C1 segment of cervical spinal cord (tissue), 14 donors: ENCODE results near the gene RGS1.

Source experiments
- DNase-seq, 14 donors: peaks; one replicate each; lab custom pipeline; 2025; lab: John Stamatoyannopoulos, UW

RGS1 gene

DNA sequence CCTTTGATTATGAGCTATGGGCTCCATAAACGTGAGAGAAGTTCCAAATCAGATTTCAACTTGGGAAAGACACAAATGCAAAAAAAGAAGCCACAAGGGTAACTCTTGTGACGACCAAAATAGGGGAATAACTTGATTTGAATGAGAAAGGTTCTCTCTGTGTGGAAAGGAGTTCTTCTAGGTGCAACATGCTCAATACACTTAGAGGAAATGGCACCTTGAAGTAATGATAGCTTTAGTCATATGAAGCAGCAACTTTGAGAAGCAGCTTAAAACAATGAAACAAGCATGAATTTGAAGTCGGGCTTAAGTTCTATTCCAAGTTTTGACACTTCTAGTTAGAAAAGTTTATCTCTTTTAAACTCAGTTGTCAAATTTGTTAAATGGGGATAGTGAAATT is 21.8 kb upstream of the RGS1 start:
- no peak for DNase-seq

DNA sequence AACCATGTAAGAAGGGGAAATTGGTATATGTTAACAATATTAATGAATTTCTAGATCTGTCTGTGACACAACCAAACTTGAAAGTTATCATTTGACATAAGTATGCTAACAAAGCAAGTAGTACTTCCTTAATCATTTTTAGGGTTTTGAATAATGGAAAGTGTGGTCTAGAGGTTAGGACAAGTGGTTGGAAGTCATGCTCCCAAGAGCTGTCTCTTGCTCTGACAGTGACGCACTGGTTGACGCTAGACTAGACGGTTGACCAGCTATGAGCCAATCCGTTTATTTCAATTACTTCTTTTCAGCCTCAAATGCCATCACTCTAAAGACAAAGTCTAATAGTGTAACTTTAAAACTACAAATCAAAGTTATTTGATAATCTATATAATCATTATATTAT is 20.7 kb upstream of the RGS1 start:
- no peak for DNase-seq

DNA sequence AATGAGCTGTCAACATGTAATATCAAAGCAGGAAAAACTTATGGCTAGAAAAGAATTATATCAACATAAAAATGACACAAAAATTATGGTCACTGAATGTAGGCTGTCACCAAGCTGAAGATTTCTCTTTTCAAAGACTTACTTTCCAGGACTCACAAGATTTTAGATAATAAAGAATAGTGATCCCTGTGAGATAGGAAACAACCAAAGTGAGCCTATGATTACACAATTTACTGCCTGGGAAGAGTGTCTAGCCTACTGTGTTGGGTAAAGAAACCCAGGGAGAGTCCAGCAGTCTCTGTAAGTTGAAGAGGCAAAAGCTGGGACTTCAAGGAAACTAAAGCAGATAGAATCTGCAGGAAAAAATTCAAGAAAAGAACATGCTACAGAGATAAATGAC is 20.2 kb upstream of the RGS1 start:
- no peak for DNase-seq

DNA sequence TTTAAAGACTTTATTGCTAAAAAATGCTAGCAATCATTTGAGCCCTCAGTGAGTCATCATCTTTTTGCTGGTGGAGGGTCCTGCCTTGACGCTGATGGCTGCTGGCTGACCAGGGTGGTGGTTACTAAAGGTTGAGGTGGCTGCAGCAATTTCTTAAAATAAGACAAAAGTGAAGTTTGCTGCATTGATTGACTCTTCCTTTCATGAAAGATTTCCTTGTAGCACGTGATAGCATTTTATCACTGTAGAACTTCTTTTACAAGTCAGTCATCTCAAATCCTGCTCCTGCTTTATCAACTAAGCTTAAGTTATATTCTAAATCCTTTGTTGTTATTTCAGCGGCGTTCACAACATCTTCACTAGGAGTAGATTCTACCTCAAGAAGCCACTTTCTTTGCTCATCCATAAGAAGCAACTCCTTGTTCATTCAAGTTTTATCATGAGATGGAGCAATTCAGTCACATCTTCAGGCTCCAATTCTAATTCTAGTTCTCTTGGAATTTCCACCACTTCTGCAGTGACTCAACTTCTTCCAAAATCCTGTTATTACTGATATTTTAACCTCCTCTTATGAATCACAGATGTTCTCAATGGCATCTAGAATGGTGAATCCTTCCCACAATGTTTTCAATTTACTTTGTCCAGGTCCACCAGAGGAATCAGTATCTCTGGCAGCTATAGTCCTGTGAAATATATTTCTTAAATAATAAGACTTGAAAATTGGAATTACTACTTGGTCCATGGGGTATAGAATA is 17.6 kb upstream of the RGS1 start:
- no peak for DNase-seq

DNA sequence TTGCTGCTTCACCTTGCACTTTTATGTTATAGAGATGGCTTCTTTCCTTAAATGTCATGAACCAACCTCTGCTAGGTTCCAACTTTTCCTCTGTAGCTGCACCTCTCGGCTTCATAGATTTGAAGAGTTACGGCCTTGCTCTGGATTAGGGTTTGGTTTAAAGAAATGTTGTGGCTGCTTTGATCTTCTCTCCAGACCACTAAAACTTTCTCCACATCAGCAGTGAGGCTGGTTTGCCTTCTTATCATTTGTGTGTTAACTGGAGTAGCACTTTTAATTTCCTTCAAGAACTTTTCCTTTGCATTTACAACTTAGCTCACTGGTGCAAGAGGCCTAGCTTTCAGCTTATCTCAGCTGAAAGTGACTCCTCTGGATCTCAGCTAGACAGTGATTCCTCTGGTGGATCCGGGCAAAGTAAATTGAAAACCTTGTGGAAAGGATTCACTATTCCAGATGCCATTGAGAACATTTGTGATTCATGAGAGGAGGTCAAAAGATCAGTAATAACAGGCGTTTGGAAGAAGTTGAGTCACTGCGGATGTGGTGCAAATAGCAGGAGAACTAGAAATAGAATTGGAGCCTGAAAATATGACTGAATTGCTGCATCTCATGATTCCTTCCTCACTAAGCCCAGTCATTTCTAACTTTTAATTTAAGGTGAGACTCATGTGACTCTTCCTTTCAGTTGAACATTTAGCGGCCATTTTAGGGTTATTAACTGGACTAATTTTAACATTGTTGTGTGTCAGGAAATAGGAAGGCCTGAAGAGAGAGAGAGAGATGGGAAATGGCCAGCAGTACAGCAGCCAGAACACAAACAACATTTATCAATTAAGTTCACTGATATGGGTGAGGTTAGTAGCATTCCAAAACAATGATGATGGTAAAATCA is 16.2 kb upstream of the RGS1 start:
- no peak for DNase-seq

DNA sequence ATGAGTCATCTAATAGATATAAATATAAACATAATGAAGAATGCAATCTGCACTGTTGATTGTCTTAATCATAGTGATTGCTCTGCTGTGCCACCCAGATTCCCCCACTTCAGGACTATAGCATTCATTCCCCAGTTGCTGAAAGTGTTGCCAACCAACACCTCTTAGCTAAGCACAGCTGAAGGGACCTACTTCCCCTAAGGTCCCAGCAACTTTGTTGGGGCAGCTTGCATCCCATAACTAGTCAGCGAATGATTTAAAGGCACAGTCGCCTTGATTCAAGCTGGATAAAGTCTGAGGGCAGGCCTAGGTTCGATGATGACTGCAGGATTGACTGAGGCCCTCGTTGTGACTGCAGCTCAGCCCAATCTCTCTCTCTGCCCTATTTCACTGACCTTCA is 14.3 kb upstream of the RGS1 start:
- DNase-seq = no peak

DNA sequence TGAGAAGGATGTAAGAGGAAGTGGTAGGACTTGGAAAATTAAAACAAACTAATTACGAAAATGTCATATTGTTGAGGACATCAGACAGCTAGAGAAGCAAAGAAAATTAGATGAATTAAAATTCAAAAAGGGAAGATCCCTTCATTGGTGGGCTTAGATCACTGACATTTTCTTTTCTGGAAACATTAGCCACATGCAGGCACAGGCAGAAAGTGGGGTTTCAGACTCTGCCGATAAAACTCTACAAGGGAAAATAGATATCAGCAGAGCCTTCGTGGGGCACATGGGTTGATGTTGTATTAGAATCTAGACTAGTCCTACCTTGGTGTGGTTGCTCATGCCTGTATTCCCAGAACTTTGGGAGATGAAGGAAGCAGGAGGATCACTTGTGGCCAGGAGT is 12.4 kb upstream of the RGS1 start:
- DNase-seq = no peak

DNA sequence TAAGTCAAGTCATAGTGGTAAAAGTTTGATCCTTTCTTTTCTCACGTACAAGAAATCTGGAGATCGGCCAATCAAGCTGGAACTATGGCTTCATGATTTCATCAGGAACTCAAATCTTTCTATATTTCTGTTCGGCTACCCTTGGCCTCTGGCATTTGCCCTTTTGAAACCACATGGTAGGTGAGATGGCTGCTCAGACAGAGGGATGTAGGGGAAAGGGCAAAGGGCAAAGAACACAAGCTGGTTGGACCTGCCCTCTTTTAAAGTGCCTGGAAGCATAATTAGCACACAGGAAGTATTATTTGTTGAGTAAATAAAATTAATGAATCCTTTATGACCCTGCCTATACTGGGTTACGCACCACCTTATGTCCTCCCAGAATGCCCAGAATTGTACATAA is 11.5 kb upstream of the RGS1 start:
- no peak for DNase-seq

DNA sequence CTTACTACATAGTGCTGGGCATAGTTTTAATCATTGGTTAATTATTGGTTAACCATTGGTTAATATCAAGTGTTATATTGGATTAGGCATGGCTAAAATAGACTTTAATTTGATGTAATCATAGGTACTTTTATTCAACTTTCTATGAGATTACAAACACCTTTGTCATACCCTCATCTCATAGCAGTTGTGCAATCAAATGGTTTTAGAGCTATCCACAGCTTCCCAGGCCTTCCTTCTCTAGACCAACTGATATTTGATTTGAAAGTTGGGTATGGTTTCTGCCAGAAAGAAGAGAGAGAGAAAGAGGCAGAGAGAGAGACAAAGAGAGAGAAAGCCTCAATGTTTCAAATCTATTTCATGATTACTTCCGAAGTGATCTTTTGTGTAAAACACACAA is 9.6 kb upstream of the RGS1 start:
- DNase-seq = no peak

DNA sequence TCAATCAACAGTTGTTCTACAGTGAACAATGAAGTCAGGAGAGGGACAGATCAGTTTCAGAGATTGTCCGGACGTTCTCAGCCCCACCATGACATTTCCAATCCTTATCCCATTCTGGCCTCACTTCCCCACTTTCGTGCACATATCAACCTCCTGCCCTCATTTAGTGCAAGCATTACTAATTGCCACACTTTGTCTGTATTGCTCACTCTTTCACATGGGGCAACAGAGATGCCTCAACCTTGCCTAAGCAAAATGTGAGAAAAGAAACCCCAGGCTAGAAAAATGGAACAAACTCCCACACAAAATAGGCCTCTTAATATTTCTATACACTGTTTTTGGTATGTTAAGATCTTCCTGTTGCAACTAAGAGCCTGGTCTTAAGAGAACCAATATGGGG is 8.9 kb upstream of the RGS1 start:
- DNase-seq = no peak

DNA sequence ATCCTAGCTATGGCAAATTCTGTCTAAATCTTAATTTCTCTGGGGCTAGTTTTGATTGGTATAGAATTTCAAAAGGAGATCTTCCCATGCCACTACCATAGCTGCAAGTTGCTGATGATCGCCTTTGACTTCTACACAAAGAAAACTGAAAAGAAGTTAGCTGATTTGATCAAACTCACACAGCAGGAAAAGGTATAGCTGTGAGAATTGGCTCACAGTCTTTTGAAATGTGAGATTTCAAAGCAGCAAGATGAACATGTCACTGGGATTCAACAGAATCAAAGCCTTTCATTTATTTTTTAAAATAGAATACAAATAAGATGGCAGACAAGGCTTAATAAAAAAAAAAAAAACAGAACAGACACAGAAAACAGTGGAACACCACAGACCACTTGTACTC is 7.5 kb upstream of the RGS1 start:
- DNase-seq = no peak

DNA sequence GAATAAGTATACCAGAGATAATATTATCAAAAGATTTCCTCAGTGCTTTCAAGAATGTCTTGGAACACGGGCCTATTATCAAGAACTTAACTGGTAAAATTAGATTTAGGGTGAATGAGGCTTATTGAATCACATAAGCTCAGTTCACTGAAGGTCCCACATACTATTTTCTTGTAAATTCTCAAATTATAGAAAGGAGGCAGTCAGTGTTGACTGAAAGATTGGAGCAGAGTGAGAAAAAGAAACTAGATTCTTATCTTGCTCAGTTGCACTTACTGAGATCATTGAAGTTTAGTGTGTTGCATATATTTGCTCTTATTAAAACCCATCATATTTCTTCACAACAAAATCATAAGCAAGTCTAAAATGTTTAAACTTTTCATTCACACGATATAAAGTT is 3.9 kb upstream of the RGS1 start:
- no peak for DNase-seq

DNA sequence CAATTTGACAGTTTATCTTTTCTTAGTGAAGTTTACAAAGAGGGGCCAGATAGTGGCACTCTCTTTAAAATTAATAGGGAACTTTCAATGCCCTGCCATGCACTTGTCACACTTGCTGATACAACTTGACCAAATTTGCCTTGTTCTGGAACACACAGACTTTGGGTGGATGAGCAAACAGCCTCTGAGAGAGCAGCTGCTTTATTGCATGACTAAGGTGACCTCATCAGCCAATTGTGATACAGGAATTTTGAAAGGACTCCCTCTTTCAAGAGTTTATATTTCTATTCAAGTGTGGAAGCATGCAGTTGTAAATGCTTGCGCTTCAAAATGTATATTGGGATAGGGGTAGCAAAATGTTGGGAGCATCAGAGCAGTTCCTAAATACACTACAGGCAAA is 2.1 kb upstream of the RGS1 start:
- no peak for DNase-seq

DNA sequence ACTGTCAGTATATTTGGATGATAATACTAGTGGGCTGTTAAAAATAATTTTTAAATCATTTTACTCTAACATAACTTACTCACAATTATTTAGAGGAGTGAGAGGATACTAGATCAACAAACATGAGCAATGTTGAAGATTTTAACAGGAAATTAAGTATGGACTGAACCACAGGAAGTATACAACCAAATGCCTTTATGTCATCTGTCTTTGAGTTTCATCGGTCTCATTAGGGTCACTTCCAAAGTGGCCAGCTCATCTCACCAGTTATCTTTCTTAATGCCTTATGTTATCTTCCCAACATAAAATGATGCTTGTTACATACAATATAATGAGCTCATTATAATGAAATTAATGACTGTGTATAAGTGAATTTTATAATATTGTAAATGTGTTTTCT is 1.5 kb upstream of the RGS1 start:
- DNase-seq = no peak

DNA sequence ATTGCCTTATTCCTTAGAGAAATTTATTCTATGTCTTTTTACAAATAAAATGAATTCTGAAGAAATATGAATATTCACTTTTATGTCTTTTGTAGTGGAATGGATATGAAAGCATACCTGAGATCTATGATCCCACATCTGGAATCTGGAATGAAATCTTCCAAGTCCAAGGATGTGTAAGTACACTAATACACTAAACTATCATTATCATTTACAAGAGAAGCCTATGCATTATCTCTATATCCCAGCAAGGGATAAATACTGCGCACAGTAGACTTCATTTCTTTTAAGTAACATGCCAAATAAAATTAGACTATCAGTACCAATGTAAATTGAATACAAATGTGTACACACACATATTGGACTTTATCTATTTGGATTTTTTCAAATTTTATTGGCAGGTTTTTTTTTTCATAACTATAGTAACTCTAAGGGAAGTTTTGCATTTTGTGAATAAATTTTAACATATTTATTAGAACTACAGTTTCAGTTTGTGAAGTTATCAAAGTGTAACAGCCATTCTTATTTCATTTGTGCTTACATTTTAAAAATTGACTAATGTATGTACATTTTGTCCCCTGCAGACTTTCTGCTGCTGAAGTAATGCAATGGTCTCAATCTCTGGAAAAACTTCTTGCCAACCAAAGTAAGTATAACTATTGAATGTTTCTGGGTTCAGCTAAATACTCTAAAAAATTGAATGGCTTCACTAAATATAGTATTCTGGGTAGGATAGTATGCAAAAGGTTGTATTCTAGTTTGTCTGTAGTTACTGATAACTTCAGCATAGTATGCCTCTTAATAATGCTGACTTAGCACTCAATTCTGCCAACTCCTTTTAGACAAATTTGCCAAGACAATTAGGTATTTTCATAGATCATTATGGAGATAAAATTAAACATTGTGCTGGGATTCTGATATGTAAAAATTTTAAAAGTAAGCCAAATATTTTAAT is 894 bp downstream of the RGS1 start:
- DNase-seq = no peak

DNA sequence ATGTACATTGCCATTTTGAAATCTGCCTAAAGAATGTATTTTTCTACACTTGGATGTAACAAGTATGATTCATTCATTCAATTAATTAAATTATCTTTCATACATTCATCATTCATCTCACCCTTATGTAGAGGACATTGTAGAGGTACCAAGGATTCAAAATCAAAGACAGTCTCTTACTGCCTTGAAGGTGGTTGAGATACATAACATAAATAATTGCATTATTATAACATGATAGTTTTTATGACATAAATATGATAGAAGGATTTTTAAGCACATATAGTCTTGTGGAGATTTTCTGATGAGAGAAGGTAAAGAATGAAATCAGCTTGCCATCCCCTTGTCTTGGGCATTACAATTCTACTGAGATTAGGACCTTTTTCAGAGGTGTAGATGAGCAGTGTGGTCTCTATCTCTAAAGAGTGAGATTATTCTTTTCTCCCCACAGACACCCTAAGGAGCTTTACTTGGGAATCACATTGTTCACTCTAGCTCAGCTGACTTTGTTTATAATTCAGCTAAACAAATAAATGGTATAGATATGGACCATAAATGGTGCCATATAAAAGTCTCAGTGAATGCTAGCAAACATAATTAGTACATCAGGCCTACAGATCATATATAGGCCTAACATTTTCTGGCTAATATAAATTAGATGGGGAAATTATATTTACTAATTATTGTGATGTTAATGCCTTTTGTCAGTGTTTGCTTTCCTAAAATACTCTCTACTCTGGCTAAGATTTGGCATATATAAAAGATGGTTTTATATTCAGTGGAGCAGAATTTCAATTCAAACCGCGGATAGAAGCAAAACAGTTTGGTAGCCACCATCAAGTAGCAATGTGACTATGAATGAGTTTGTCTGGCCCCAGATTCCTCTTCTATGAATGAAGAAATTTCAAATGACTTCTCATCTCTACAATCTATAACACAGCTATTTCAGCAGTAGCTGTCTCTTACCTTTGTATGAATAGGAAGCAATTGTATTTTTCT is 1.9 kb downstream of the RGS1 start:
- no peak for DNase-seq

DNA sequence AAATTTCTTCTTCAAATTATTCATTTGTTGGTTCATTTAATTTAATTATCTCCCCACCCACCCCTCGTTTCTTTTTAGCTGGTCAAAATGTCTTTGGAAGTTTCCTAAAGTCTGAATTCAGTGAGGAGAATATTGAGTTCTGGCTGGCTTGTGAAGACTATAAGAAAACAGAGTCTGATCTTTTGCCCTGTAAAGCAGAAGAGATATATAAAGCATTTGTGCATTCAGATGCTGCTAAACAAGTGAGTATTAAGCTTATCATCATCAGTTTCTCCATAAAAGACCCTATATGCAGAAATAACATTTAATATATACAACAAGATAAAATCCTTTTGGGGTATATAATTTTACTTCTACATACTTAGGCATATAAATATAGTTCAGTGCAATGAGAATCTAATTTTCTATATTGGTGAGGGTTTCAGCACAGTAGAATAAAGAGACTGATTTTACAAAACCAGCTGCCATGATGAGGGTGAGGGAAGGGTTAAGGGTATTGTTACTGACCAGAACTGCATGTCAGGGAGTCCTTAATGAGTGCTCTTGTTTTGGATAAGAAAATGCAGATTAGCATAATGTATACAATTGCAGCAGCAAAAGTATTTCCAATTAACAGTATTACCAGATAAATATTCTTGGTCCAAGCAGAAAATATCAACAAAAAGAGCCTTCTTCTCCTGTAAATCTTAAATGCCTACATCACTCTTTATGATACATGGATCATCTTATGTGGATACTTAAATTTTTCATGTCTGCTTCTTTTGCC is 2.8 kb downstream of the RGS1 start:
- no peak for DNase-seq

DNA sequence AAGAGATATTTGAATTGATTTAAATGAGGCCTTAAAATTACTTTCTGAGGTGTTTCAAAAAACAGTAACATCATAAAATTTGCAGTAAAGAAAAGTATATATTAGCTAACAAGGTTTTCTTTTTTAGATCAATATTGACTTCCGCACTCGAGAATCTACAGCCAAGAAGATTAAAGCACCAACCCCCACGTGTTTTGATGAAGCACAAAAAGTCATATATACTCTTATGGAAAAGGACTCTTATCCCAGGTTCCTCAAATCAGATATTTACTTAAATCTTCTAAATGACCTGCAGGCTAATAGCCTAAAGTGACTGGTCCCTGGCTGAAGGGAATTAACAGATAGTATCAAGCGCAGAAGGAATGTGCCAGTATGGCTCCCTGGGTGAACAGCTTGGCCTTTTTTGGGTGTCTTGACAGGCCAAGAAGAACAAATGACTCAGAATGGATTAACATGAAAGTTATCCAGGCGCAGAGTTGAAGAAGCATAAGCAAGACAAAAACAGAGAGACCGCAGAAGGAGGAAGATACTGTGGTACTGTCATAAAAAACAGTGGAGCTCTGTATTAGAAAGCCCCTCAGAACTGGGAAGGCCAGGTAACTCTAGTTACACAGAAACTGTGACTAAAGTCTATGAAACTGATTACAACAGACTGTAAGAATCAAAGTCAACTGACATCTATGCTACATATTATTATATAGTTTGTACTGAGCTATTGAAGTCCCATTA is 3.6 kb downstream of the RGS1 start:
- no peak for DNase-seq

DNA sequence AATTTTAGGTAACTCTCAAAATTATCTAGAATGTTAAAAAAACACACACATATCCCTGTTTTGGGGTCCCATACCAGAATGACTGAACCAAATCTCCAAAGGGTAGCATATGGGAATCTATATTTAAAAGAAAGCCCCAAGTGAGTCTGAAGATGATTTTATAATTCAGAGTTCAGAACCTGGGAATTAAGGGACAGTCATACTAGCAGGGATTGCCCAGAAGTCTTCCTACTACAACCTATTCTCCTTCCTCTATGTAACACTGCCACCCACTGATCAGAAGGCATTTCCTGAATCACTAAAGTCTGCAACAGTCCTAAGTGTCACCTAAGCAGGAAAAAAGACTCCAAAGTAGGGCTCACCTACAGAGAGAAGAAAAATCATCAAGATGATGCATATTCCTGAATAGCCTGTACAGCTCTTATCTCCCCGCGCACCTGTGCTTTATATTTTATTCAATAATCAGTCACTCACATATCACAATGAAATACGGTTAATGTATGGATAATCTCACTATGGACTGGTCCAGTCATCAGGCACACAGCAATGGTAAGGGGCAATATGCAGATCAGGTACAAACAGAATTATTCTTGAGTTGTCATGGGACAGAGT is 4.9 kb downstream of the RGS1 start:
- no peak for DNase-seq
